Hematopoietic multipotent progenitor cell (in vitro differentiated cells): ENCODE measurements around the gene GPX4. TPM values are rescaled to one million over a fixed set of nuclear protein-coding genes. Genes with fewer than 3 reads are reported as not detected.

Experiments used
- DNase-seq, 3 donors: peaks; one replicate each; pipeline ENCODE4 v3.0.0-alpha.2; 2011 to 2015; ENCODE audit warnings: low read depth in 2 of 3, low spot score in 2 of 3
- total RNA-seq: library from RNA; depleted of rRNA; stranded (reverse); fragments of >200 nt; gene quantifications from one replicate; pipeline ENCODE4 v1.2.3, GENCODE V29; 2012

The GPX4 gene
- total RNA-seq, 1 donor = 316 TPM

DNA sequence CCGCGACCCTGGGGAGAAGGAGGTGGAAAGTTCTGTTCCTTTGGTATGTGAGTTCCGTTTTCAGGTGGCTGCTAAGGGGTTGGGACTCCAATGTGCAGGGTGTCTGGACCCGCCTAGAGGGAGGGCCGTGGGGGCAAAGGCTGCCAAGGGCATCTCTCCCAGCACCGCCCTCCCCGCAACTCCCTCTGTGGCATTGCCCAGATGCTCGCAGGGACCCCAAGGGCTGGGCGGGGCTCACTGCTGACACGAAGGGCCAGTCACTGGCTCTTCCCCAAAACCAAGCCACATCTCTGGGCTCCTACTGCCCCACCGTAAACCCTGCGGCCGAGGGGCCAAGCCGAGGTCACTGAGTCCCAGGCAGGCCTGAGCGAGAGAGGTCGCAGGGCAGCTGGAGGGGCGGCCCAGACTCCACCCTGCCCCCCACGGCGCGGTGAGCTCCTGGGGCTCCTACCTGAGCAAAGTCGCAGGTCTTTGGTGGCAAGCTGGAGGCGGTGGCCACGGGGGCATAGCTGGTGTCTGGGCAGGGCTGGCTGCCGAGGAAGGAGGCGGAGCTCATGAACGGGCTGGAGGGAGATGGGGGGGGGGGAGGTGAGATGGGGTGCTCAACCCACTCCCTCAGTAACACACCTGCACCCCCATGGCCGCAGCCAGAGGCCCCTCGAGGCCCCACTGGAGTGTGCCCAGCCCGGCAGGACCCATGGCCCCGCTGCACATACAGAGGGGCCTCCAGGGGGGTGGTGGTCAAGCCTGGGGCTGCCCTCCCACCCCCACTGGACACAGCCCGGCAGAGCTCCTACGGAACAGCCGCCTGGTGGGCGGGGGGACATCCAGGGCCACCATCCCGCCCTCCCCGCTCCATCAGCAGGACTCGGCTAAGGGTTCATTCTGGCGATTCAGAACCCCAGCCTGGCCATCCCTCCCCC is 43.3 kb downstream of the GPX4 start:
- DNase-seq = no peak

DNA sequence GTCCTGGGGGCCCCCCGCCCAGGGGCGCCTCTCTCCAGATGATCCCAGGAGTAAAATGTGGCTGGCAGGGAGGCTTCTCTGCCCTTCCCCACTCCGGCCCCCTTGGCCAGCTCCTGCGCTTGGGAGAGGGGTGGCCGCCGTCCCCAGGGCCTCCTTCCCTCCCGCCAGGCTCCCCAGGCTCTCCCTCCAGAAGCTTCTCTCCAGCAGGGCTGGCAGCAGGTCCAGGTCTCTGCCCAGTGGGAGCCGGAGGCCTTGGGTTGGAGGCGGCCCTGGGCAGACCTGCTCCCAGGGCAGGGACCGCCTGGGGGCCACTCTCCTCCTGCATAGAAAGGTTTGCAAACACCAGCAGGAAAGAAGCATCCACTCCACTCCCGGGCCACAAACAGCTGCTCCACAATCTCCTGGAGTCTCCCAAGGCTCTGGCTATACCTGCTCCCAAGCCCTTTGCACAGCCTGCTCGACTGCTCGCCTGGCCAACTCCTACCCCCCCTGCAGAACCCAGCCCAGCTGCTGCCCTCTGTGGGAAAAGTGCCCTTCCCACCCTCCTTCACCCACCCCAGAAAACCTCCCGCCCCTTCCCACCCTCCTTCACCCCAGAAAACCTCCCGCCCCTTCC is 44.2 kb downstream of the GPX4 start:
- DNase-seq = no peak

GRCh38 chr19:1149259-1150045 is 45.7 kb downstream of the GPX4 start:
- DNase-seq = no peak

- DNase-seq = no peak
Measured at GRCh38 chr19:1150333-1151036, 46.7 kb downstream of the GPX4 start.

- DNase-seq = no peak
Measured at GRCh38 chr19:1151037-1151724, 47.4 kb downstream of the GPX4 start.

- DNase-seq = no peak
Measured at GRCh38 chr19:1151917-1152587, 48.3 kb downstream of the GPX4 start.

DNA sequence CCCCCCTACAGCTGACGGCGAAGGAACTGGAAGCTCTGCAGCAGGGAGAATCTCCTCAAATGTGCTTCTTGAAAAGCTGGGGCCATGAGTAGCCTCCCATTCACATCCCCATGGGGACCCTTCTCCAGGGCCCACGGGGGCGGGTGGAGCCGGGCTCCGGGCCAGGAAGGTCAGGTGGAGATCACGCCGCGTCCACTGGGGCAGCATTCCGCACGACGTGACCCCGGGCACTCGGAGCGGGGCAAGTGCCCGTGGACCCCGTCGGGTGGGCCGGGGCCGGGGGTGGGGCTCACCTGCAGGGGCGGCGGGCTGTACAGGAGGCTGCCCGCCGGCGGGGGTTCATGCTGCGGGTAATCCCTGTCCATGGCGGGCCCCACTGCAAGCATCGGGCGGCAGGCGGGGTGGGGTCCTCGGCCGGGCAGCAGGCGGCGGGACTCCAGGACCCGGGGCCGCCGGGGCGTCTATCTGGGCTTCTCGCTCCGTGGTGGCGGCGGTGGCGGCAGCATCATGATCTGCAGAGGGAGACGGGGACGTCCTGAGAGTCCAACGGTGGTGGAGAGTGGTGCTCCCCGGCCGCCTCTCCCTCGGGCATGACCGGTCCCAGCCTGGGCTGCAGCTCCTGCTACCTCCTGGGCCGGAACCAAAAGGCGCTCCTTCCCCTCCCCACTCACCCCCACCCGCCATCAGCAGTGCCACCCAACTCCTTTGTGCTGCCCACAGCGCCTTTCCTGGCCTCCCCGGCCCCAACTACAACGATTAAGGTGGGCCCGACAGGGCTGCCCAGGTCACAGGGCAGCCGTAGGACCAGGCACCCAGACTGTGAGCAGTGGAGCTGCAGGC is 50.3 kb downstream of the GPX4 start:
- no peak for DNase-seq

DNA sequence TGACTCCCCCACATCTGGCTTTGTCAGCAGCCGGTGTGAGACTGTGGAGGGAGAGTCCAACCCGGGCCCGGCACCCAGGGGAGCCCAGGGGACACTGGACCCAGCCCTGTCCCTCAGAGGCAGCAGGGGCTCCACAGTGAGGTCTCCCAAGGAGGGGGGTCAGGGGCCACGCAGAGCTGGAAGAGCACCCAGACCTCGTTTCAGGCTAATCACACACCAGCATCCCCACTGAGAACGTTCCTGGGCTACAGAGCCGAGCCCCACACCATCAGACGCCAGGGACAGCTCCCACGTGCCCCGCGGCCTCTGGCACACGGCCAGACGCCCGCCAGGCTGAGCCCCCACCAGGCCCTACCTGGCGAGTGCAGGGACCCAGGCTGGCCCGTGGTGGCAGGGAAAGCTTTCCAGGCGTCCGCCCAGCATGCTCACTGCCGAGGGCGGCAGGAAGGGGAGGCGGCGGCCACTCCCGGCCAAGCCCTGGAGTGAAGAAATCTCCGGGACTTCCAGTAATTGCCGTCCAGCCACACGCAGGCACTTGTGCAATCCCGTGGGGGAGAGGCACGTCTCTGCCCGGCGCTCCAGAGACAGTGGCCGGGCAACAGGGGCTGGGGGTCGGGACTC is 51.0 kb downstream of the GPX4 start:
- DNase-seq = no peak

- DNase-seq = no peak
Measured at GRCh38 chr19:1155352-1156304, 51.8 kb downstream of the GPX4 start.

Other genes starting within 250 kb of the GPX4 start
- gene CFD, start 244.3 kb upstream of the GPX4 start, total RNA-seq = 9.4 TPM
- 78.4 TPM for gene MED16, start 210.8 kb upstream of the GPX4 start, total RNA-seq
- not detected for gene RNU6-9, start 210.5 kb upstream of the GPX4 start, total RNA-seq
- gene R3HDM4, start 190.8 kb upstream of the GPX4 start, total RNA-seq = 122 TPM
- gene KISS1R, start 186.7 kb upstream of the GPX4 start, total RNA-seq = 1.3 TPM
- gene ARID3A, start 178.0 kb upstream of the GPX4 start, total RNA-seq = 37.2 TPM
- gene WDR18, start 119.6 kb upstream of the GPX4 start, total RNA-seq = 100 TPM
- gene GRIN3B, start 103.6 kb upstream of the GPX4 start, total RNA-seq = 0.81 TPM
- gene TMEM259, start 82.9 kb upstream of the GPX4 start, total RNA-seq = 148 TPM
- not detected for gene RNU6-2, start 82.5 kb upstream of the GPX4 start, total RNA-seq
- 236 TPM for gene CNN2, start 77.4 kb upstream of the GPX4 start, total RNA-seq
- 42.5 TPM for gene ABCA7, start 63.9 kb upstream of the GPX4 start, total RNA-seq
- 217 TPM for gene ARHGAP45, start 36.8 kb upstream of the GPX4 start, total RNA-seq
- 107 TPM for gene POLR2E, start 8.6 kb upstream of the GPX4 start, total RNA-seq
- gene SBNO2, start 70.3 kb downstream of the GPX4 start, total RNA-seq = 60.3 TPM
- gene STK11, start 101.8 kb downstream of the GPX4 start, total RNA-seq = 104 TPM
- gene CBARP, start 134.0 kb downstream of the GPX4 start, total RNA-seq = 0.27 TPM
- 52.2 TPM for gene ATP5F1D, start 137.8 kb downstream of the GPX4 start, total RNA-seq
- 64.9 TPM for gene MIDN, start 144.6 kb downstream of the GPX4 start, total RNA-seq
- gene CIRBP, start 165.3 kb downstream of the GPX4 start, total RNA-seq = 220 TPM
- gene FAM174C, start 171.5 kb downstream of the GPX4 start, total RNA-seq = 30.7 TPM
- gene EFNA2, start 181.9 kb downstream of the GPX4 start, total RNA-seq = not detected